Stomach (tissue), 4 donors: ENCODE results near the gene TBC1D16.

ENCODE experiments used
- EP300 ChIP-seq: sonication (generic); formaldehyde crosslinking; IDR thresholded peaks from one replicate; pipeline ENCODE4 v1.6.1; 2017; ENCODE audit warnings: antibody characterized with exemption
- POLR2A ChIP-seq, 4 donors: fragments of 450-650 bp; IDR thresholded peaks; one replicate each; pipeline ENCODE4 v1.6.1; 2016; ENCODE audit warnings: antibody characterized with exemption in 4 of 4, control low read depth in 2 of 4, mild to moderate bottlenecking in 1 of 4, moderate library complexity in 1 of 4
- POLR2AphosphoS5 ChIP-seq, 3 donors: sonication (generic); formaldehyde crosslinking; IDR thresholded peaks; one replicate each; pipeline ENCODE4 v1.6.1; 2016; ENCODE audit warnings: antibody characterized with exemption in 3 of 3
- TF ChIP-seq, protein P1 (sequence below), 7 experiments: fragments of 450-650 bp in 4 of 7; fragments of 200-600 bp in 3 of 7; sonication (generic) in 3 of 7; IDR thresholded peaks; one replicate each; pipeline ENCODE4 v1.5.1; 2016 to 2019; ENCODE audit warnings: antibody characterized with exemption in 7 of 7, control low read depth in 2 of 7, mild to moderate bottlenecking in 1 of 7

DNA sequence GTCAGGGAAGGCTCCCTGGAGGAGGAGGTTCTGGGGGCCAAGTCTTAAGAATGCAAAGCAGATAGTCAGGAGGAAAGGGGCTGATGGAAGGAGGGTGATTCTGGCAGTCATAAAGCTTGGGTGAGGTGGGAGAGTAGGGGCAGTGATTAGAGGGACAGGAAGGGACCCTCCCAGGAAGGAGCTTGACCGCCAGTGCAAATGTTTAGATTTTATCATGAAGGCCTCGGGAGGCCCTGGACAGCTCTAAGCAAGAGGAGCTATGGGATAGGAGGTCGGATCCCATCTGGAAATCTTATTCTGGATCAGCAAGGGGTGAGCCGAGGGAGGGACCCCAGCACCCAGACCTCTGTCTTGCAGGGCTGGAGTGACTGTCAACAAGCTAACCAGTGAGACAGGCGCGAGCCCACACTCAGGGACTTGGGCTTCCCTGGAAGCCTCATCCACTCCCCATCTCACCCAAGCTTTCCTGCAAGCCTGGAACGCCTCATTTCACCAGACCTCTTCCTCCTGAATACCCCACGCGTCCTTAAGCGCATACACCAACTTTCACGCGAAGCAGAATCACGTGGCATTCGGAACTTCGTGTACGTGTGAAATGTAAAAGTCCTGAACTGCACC is 144.4 kb downstream of the TBC1D16 start:
- TF ChIP-seq POLR2A (IDR thresholded peaks at IDR 0.05) (no peak), POLR2AphosphoS5 (IDR thresholded peaks at IDR 0.05) (no peak), EP300 (no peak)
- TF ChIP-seq, protein P1, sequence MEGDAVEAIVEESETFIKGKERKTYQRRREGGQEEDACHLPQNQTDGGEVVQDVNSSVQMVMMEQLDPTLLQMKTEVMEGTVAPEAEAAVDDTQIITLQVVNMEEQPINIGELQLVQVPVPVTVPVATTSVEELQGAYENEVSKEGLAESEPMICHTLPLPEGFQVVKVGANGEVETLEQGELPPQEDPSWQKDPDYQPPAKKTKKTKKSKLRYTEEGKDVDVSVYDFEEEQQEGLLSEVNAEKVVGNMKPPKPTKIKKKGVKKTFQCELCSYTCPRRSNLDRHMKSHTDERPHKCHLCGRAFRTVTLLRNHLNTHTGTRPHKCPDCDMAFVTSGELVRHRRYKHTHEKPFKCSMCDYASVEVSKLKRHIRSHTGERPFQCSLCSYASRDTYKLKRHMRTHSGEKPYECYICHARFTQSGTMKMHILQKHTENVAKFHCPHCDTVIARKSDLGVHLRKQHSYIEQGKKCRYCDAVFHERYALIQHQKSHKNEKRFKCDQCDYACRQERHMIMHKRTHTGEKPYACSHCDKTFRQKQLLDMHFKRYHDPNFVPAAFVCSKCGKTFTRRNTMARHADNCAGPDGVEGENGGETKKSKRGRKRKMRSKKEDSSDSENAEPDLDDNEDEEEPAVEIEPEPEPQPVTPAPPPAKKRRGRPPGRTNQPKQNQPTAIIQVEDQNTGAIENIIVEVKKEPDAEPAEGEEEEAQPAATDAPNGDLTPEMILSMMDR (IDR thresholded peaks at IDR 0.05) = no peak
